Heart right ventricle (tissue), 16 donors: Measurements from ENCODE around the gene MMAB. TPM values are rescaled to one million over a fixed set of nuclear protein-coding genes. Genes with fewer than 3 reads are reported as not detected.

Source experiments
- ATAC-seq, 8 donors: fragments of 200-7000 bp; cut with Tn5 transposase; one replicate each; pipeline ENCODE4 v1.9.1; 2020; ENCODE audit warnings: mild to moderate bottlenecking in 8 of 8, moderate library complexity in 8 of 8, moderate number of reproducible peaks in 1 of 8
- DNase-seq, 2 donors: peaks; one replicate each; pipeline ENCODE4 v3.0.0-alpha.2; 2020
- H3K27ac ChIP-seq, 10 donors: fragments of 200-600 bp; sonication (generic) in 2 of 10; one replicate each; pipeline versions ENCODE4 v1.5.0 to v1.8.0; 2020 to 2022; ENCODE audit warnings: mild to moderate bottlenecking in 3 of 10
- H3K27me3 ChIP-seq, 7 donors: fragments of 200-600 bp; one replicate each; pipeline ENCODE4 v1.8.0; 2021 to 2022; ENCODE audit warnings: mild to moderate bottlenecking in 2 of 7
- H3K36me3 ChIP-seq, 9 donors: fragments of 200-600 bp; sonication (generic) in 1 of 9; one replicate each; pipeline versions ENCODE4 v1.5.0 to v1.8.0; 2020 to 2022; ENCODE audit warnings: mild to moderate bottlenecking in 2 of 9
- H3K4me1 ChIP-seq, 9 donors: fragments of 200-600 bp; sonication (generic) in 1 of 9; one replicate each; pipeline versions ENCODE4 v1.5.0 to v1.8.0; 2020 to 2022; ENCODE audit warnings: mild to moderate bottlenecking in 4 of 9
- H3K4me3 ChIP-seq, 10 donors: fragments of 200-600 bp; sonication (generic) in 2 of 10; one replicate each; pipeline versions ENCODE4 v1.5.0 to v1.8.0; 2020 to 2022; ENCODE audit warnings: mild to moderate bottlenecking in 7 of 10, moderate library complexity in 2 of 10
- H3K9me3 ChIP-seq, 11 donors: fragments of 200-600 bp in 10 of 11; sonication (generic) in 2 of 11; one replicate each; pipeline versions ENCODE4 v1.5.0 to v1.8.0; 2013 to 2022; ENCODE audit warnings: mild to moderate bottlenecking in 2 of 11, control low read depth in 1 of 11, moderate library complexity in 1 of 11
- WGBS, 2 donors: extraction: QIAGEN DNeasy Blood & Tissue Kit; methylation state at CpG; one replicate each; pipeline ENCODE4 v1.1.7; 2013; ENCODE audit warnings: inconsistent platforms in 1 of 2; 5-methylcytosine and 5-hydroxymethylcytosine counted together
- intact Hi-C, 10 donors: fragments of 100-400 bp; cut with DNase I; formaldehyde crosslinking; loops; one replicate each; pipeline versions ENCODE4 v1.11.1 to v1.14.2; 2022
- polyA plus RNA-seq, 2 donors: library from polyadenylated mRNA; stranded (reverse); fragments of 200-250 nt; gene quantifications; one replicate each; pipeline ENCODE4 v1.2.3, GENCODE V29; 2013
- total RNA-seq, 10 donors: library from RNA; stranded (reverse); fragmentation: NEBNext Ultra II Directional in 3 of 10; extraction: Animal tissue kit (Norgen Biotek cat#: 25700) in 3 of 10; gene quantifications; one replicate each; pipeline versions ENCODE4 v1.2.1 to v1.2.4, GENCODE V29; 2021 to 2023
- TF ChIP-seq, protein P1 (sequence below), 9 donors: fragments of 200-600 bp; sonication (generic) in 2 of 9; IDR thresholded peaks; one replicate each; pipeline versions ENCODE4 v1.5.0 to v1.8.0; 2021 to 2022; ENCODE audit warnings: antibody characterized with exemption in 9 of 9, mild to moderate bottlenecking in 5 of 9, moderate library complexity in 1 of 9
- donor health status: Arrhythmogenic right ventricular cardiomyopathy.
- donor health status: ischemic (EF 13 %, LVEDD 7.1; RV severe dilation, severe dysfunction).
- donor health status: healthy with polysubstance abuse.
- donor health status: DM: no; HTN: yes; CAD: no.
- donor health status: DM: no; HTN: no; CAD: no.
- donor health status: ischemic (EF 25% LVEDD 6.9; RV normal size, moderate dysfunction).
- donor health status: ischemic (EF 25% LVEDD 5.7; RV mildly dilated, moderate dysfunction).
- donor health status: healthy.
- donor health status: DM: yes; HTN: yes; CAD: no.
- donor health status: Ischemic cardiomyopathy.
- donor health status: ischemic (EF 35%, LVEDD 5.7; RV mildly dilated, moderate dysfunction).
- donor health status: nonischemic (EF 11% LVEDD 7.7; RV severe dilation, severe dysfunction).
- donor health status: DM: yes; HTN: yes; CAD: no.
- donor health status: PGD.
- donor health status: ischemic (EF 29% LVEDD 5.4; RV normal size, mild dysfunction).
- donor health status: nonischemic (EF 23%, LVEDD 6.1; RV moderate dilation, normal function).

Gene MMAB
- total and polyA plus RNA-seq, 12 donors = 27.7 to 50.7 (median 42.2) TPM

DNA sequence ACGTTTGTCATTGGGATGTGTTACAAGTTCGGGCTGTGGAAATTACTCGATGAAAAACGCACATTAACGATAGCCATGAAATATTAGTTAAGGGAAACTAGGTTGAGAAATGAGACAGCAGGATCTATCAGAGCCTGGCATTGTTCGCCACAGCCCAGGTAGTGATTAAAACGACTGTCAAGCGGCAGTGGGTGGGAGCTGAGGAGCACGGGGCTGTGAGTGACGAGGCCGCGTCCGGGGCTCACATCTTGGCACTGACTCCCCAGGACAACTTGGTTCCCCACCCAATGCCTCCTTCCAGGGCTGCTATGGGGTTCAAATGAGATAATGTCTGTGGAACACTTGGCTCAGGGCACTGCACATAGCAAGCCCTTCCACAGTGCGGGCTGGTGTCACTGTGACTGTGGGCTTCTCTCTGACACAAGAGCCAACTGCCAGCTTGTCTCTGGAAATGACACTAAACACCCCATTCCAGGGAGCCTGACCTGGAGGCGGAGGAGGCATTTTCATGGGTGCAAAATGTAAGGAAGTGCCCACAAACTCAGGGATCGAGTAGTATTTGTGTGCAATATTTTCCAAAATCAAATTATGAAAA lies 19.3 kb downstream of the MMAB start:
- ATAC-seq = no peak
- TF ChIP-seq, protein P1, sequence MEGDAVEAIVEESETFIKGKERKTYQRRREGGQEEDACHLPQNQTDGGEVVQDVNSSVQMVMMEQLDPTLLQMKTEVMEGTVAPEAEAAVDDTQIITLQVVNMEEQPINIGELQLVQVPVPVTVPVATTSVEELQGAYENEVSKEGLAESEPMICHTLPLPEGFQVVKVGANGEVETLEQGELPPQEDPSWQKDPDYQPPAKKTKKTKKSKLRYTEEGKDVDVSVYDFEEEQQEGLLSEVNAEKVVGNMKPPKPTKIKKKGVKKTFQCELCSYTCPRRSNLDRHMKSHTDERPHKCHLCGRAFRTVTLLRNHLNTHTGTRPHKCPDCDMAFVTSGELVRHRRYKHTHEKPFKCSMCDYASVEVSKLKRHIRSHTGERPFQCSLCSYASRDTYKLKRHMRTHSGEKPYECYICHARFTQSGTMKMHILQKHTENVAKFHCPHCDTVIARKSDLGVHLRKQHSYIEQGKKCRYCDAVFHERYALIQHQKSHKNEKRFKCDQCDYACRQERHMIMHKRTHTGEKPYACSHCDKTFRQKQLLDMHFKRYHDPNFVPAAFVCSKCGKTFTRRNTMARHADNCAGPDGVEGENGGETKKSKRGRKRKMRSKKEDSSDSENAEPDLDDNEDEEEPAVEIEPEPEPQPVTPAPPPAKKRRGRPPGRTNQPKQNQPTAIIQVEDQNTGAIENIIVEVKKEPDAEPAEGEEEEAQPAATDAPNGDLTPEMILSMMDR (IDR thresholded peaks at IDR 0.05) = no peak
- intact Hi-C loops = no loop called here
- no peak for DNase-seq
- Histone ChIP-seq H3K27ac (no peak overlapping the region), H3K27me3 (peaks cover 0 to 31% (median 5%) of the 10 kb centered on the region in 7 donors), H3K4me3 (no peak overlapping the region), H3K9me3 (no peaks in the 10 kb centered on the region), H3K4me1 (no peaks in the 10 kb centered on the region), H3K36me3 (peaks cover 0 to 32% (median 0%) of the 10 kb centered on the region in 9 donors)
- WGBS, 2 donors = 66% methylated on average over 16 of the region's 16 CpGs

DNA sequence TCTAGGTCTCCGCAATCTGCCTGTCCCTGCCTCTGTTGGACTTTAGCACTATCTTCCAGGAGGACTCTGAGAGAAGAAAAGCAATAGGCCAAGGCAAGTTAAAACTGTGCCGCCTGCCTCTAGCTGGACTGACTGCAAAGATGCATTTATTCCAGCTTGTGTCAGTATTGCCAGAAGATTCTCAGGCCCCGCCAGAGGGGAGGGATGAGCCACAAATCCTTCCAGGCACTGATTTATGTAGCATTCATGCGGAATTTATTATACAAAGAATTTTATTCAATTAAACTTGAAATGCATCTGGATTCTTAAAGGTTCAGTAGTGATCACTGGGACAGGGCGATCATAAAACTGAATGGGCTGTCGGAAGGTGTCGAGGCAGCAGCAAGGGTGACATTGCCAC lies 19.8 kb downstream of the MMAB start:
- TF ChIP-seq, protein P1 (IDR thresholded peaks at IDR 0.05) = no peak
- ATAC-seq = no peak
- Histone ChIP-seq H3K36me3 (peaks cover 0 to 27% (median 0%) of the 10 kb centered on the region in 9 donors), H3K27me3 (peaks cover 0 to 36% (median 5%) of the 10 kb centered on the region in 7 donors), H3K4me3 (no peak overlapping the region), H3K9me3 (no peaks in the 10 kb centered on the region), H3K4me1 (no peaks in the 10 kb centered on the region), H3K27ac (no peak overlapping the region)
- DNase-seq = no peak
- 86 to 92% methylated on average over 7 of the region's 7 CpGs for WGBS, 2 donors
- intact Hi-C loops = no loop called here

DNA sequence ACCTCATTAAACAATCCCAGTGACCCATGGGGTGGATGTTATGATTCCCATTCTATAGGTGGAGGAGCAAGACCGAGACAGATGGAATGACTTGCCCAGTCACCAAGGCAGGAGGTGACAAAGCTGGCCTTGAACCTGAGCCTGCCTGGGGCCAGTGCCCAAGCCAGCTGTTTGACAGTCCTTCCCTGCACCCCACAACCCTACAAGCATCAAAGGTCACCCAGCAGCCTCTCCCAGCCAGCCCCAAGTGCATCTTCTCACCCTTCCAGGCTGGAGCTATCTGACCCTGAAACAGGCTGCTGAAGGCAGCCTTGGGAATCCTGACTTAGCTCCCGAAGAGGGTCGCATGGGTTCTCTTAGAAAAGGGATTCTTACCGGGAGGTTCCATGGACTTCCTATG lies 20.3 kb downstream of the MMAB start:
- Histone ChIP-seq H3K27ac (no peak overlapping the region), H3K4me3 (no peak overlapping the region), H3K36me3 (peaks cover 0 to 21% (median 0%) of the 10 kb centered on the region in 9 donors), H3K9me3 (no peaks in the 10 kb centered on the region), H3K4me1 (no peaks in the 10 kb centered on the region), H3K27me3 (peaks cover 0 to 41% (median 5%) of the 10 kb centered on the region in 7 donors)
- WGBS, 2 donors = 72 to 74% methylated on average over 4 of the region's 4 CpGs
- TF ChIP-seq, protein P1 (IDR thresholded peaks at IDR 0.05) = no peak
- intact Hi-C loops = no loop called here
- ATAC-seq = no peak
- DNase-seq = no peak

DNA sequence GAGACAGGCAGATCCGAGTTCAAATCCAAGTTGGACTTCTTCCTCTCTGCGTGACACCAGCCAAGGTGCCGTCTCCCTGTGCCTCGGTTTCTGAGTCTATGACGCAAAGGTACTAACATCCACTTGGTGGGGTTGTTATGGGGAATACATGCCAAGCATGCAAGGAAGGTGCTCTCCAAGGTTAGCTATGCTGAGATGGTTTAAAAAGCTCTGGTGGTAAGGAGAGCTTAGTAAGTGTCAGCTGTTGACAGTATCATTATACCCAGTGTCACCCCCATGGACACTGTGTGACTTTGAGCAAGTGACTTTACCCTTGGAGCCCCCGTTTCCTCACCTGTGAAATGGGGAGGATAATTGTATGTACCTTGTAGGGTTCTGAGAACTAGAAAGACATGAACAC lies 22.2 kb downstream of the MMAB start:
- TF ChIP-seq, protein P1 (IDR thresholded peaks at IDR 0.05) = no peak
- intact Hi-C loops = no loop called here
- H3K4me3 ChIP-seq = no peak overlapping the region
- H3K9me3 ChIP-seq = no peaks in the 10 kb centered on the region
- DNase-seq = no peak
- 81 to 86% methylated on average over 6 of the region's 6 CpGs for WGBS, 2 donors
- ATAC-seq = no peak
- no peak overlapping the region for H3K27ac ChIP-seq
- H3K27me3 ChIP-seq = peaks cover 0 to 51% (median 5%) of the 10 kb centered on the region in 7 donors
- no peaks in the 10 kb centered on the region for H3K4me1 ChIP-seq
- H3K36me3 ChIP-seq = peaks cover 0 to 5% (median 0%) of the 10 kb centered on the region in 9 donors
